ENCODE measurements around the gene FAM114A1.
"Not testable (repeated sequence)": the region's sequence is repeated elsewhere in the genome, so short reads cannot be mapped to it uniquely, and the experiment has no call there.

DNA sequence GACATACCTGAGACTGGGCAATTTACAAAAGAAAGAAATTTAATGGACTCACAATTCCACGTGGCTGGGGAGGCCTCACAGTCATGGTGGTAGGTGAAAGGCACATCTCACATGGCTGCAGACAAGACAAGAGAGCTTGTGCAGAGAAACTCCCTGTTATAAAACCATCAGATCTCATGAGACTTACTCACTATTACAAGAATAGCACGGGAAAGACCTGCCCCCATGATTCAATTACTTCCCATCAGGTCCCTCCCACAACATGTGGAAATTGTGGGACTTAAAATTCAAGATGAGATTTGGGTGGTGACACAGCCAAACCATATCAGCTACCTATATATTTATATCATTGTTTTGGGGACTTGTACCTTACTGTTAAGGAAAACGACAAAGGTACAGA, 74.3 kb downstream of the FAM114A1 start:
- TF ChIP-seq, protein P1, sequence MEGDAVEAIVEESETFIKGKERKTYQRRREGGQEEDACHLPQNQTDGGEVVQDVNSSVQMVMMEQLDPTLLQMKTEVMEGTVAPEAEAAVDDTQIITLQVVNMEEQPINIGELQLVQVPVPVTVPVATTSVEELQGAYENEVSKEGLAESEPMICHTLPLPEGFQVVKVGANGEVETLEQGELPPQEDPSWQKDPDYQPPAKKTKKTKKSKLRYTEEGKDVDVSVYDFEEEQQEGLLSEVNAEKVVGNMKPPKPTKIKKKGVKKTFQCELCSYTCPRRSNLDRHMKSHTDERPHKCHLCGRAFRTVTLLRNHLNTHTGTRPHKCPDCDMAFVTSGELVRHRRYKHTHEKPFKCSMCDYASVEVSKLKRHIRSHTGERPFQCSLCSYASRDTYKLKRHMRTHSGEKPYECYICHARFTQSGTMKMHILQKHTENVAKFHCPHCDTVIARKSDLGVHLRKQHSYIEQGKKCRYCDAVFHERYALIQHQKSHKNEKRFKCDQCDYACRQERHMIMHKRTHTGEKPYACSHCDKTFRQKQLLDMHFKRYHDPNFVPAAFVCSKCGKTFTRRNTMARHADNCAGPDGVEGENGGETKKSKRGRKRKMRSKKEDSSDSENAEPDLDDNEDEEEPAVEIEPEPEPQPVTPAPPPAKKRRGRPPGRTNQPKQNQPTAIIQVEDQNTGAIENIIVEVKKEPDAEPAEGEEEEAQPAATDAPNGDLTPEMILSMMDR (IDR thresholded peaks at IDR 0.05) = not testable (repeated sequence)
- TF ChIP-seq POLR2A, EP300 (IDR thresholded peaks at IDR 0.05): not testable (repeated sequence)

Measured in ovary (tissue), 3 donors.